ENCODE results near the gene GNB3. TPM values are rescaled to one million over a fixed set of nuclear protein-coding genes. Genes with fewer than 3 reads are reported as not detected.
"Not testable (repeated sequence)": the region's sequence is repeated elsewhere in the genome, so short reads cannot be mapped to it uniquely, and the experiment has no call there.

GNB3 gene
- total and polyA plus RNA-seq, 4 donors = 2.5 to 27.0 (median 8.5) TPM

GRCh38 chr12:6872073-6873048 is 31.6 kb downstream of the GNB3 start:
- 1% methylated on average over 35 of the region's 40 CpGs for WGBS (ENCODE audit: insufficient coverage)
- Histone ChIP-seq H3K4me1 (ENCODE audit: control insufficient read depth, insufficient read depth, low read length) (peaks cover 50% of the 10 kb centered on the region), H3K27ac (ENCODE audit: low read depth, low read length) (peak overlapping the region; percentile 76), H3K27me3 (ENCODE audit: control insufficient read depth, insufficient read depth, low read length) (no peaks in the 10 kb centered on the region), H3K36me3 (ENCODE audit: control insufficient read depth, insufficient read depth, low read length) (peaks cover 29% of the 10 kb centered on the region), H3K4me3 (ENCODE audit: low read depth, low read length) (peak overlapping the region; percentile 73), H3K9me3 (ENCODE audit: control insufficient read depth, insufficient read depth, low read length) (no peaks in the 10 kb centered on the region)
- peak in 5 of 6 donors; percentile 63 to 92 (median 68) for DNase-seq (ENCODE audit: low read depth in 4 of 6, low spot score in 6 of 6)

DNA sequence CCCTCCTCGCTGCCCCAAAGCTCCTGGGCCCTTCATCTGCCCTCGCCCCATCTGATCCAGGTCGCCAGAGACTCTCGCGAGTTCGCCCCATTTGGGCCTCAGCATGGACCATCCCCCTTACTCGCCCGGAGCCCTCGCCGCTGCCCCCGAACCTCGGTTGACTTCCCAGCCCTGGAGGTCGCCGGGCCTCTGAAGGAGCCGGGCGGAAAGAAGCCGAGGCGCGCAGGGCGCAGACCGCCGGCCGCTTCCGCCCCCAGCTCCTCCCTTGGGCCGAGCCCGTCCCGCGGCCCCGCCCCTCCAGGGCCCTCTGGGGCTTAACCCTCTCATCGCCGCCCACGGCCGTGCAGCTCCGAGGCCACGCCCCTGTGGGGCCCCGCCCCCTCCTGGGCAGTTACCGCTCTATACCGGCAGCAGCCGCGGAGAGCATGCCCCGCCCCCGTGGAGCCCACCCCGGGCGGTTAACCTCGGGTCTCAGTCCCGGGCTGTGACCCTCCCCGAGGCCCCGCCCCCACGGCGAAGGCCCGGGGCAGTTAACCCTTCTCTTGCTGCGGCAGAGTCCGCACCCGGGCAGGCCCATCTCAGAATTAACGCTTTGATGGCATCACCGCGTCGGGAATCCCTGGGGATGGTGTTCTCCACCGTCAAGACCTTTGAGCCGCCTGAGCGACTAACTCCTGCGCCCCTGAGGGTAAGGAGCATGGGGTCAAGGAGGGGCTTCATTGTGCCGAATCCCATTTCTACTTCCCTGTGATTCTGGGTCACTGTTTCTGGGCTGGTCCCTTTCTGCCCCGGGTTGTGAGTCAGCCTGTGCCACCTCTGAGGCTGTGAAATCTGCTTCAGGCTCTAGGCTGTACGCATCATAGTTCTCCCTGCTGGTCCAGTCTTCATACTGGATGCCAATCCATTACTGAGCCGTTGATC is 32.6 kb downstream of the GNB3 start, which contains the start of gene SPSB2:
SPSB2 (minus strand) TSS at position 210 of the 921 bp plus-strand sequence. CDS start 402 bp downstream, outside the sequence.
- WGBS (ENCODE audit: insufficient coverage) = under 1% methylated on average over 66 of the region's 66 CpGs
- no peaks in the 10 kb centered on the region for H3K9me3 ChIP-seq (ENCODE audit: control insufficient read depth, insufficient read depth, low read length)
- DNase-seq (ENCODE audit: low read depth in 4 of 6, low spot score in 6 of 6) = peak; percentile 75 to 98 (median 88)
- H3K27ac ChIP-seq (ENCODE audit: low read depth, low read length) = peak within 1 kb of the TSS; percentile 92
- H3K4me1 ChIP-seq (ENCODE audit: control insufficient read depth, insufficient read depth, low read length) = peaks cover 47% of the 10 kb centered on the region
- H3K36me3 ChIP-seq (ENCODE audit: control insufficient read depth, insufficient read depth, low read length) = peaks cover 29% of the 10 kb centered on the region
- H3K4me3 ChIP-seq (ENCODE audit: low read depth, low read length) = peak within 1 kb of the TSS; percentile 73
- no peaks in the 10 kb centered on the region for H3K27me3 ChIP-seq (ENCODE audit: control insufficient read depth, insufficient read depth, low read length)

GRCh38 chr12:6874015-6874368 is 33.3 kb downstream of the GNB3 start:
- WGBS (ENCODE audit: insufficient coverage) = 0% methylated on average over 2 of the region's 9 CpGs
- peaks cover 29% of the 10 kb centered on the region for H3K36me3 ChIP-seq (ENCODE audit: control insufficient read depth, insufficient read depth, low read length)
- H3K27ac ChIP-seq (ENCODE audit: low read depth, low read length) = peak overlapping the region; percentile 92
- H3K4me3 ChIP-seq (ENCODE audit: low read depth, low read length) = peak overlapping the region; percentile 73
- H3K27me3 ChIP-seq (ENCODE audit: control insufficient read depth, insufficient read depth, low read length); H3K9me3 ChIP-seq (ENCODE audit: control insufficient read depth, insufficient read depth, low read length); DNase-seq (ENCODE audit: low read depth in 4 of 6, low spot score in 6 of 6): not testable (repeated sequence)
- H3K4me1 ChIP-seq (ENCODE audit: control insufficient read depth, insufficient read depth, low read length) = peaks cover 40% of the 10 kb centered on the region

- H3K4me1 ChIP-seq (ENCODE audit: control insufficient read depth, insufficient read depth, low read length); DNase-seq (ENCODE audit: low read depth in 4 of 6, low spot score in 6 of 6); H3K27ac ChIP-seq (ENCODE audit: low read depth, low read length); H3K4me3 ChIP-seq (ENCODE audit: low read depth, low read length); H3K27me3 ChIP-seq (ENCODE audit: control insufficient read depth, insufficient read depth, low read length); H3K9me3 ChIP-seq (ENCODE audit: control insufficient read depth, insufficient read depth, low read length): not testable (repeated sequence)
- 85% methylated on average over 7 of the region's 11 CpGs for WGBS (ENCODE audit: insufficient coverage)
- peaks cover 16% of the 10 kb centered on the region for H3K36me3 ChIP-seq (ENCODE audit: control insufficient read depth, insufficient read depth, low read length)
Measured at GRCh38 chr12:6879824-6880223, 39.1 kb downstream of the GNB3 start.

GRCh38 chr12:6883252-6883651 is 42.5 kb downstream of the GNB3 start:
- Histone ChIP-seq H3K27ac (ENCODE audit: low read depth, low read length) (no peak overlapping the region), H3K4me1 (ENCODE audit: control insufficient read depth, insufficient read depth, low read length) (no peaks in the 10 kb centered on the region), H3K36me3 (ENCODE audit: control insufficient read depth, insufficient read depth, low read length) (peaks cover 16% of the 10 kb centered on the region), H3K4me3 (ENCODE audit: low read depth, low read length) (no peak overlapping the region), H3K9me3 (ENCODE audit: control insufficient read depth, insufficient read depth, low read length) (no peaks in the 10 kb centered on the region), H3K27me3 (ENCODE audit: control insufficient read depth, insufficient read depth, low read length) (no peaks in the 10 kb centered on the region)
- 100% methylated on average over 4 of the region's 5 CpGs for WGBS (ENCODE audit: insufficient coverage)
- DNase-seq (ENCODE audit: low read depth in 4 of 6, low spot score in 6 of 6) = no peak

DNA sequence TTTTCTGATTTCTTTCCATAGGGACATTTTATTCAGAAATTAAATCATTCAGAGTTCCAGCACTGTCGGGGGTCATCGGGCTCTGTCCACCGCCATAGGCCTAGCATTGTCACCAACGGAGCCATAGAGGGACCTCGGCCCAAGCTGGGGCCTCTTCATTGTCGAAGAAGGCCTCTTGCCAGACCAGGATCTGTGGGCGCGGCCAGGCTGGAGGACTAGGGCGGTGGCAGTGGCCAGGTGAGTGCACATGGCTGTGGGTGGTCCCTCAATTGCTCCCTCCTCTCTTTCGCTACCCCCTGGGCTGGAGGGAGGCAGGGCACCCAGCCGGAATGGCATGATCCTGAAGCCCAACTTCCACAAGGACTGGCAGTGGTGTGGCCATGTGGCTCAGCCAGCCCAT is 43.0 kb downstream of the GNB3 start:
- H3K4me3 ChIP-seq (ENCODE audit: low read depth, low read length) = no peak overlapping the region
- no peak for DNase-seq (ENCODE audit: low read depth in 4 of 6, low spot score in 6 of 6)
- H3K36me3 ChIP-seq (ENCODE audit: control insufficient read depth, insufficient read depth, low read length) = peaks cover 16% of the 10 kb centered on the region
- no peaks in the 10 kb centered on the region for H3K4me1 ChIP-seq (ENCODE audit: control insufficient read depth, insufficient read depth, low read length)
- no peak overlapping the region for H3K27ac ChIP-seq (ENCODE audit: low read depth, low read length)
- 95% methylated on average over 11 of the region's 11 CpGs for WGBS (ENCODE audit: insufficient coverage)
- H3K27me3 ChIP-seq (ENCODE audit: control insufficient read depth, insufficient read depth, low read length) = no peaks in the 10 kb centered on the region
- no peaks in the 10 kb centered on the region for H3K9me3 ChIP-seq (ENCODE audit: control insufficient read depth, insufficient read depth, low read length)

DNA sequence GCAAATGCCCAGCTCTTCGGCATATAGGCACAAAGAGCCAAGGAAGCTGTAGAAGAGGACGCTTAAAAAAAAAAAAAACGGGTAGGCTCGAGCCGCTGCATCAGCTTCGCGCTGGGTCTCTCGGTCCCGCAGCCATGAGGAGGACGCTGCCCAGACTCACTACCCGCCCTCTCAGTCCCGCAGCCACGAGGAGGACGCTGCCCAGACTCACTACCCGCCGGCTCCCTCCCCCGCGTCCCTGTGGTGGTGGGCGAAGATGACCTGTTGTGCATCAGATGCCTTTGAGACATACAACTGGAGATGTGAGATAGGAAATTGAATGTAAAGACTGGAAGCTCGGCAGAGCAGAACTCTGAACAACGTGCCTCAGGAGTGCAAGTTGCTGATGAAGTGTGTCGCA is 43.8 kb downstream of the GNB3 start:
- Histone ChIP-seq H3K9me3 (ENCODE audit: control insufficient read depth, insufficient read depth, low read length) (no peaks in the 10 kb centered on the region), H3K4me3 (ENCODE audit: low read depth, low read length) (no peak overlapping the region), H3K27me3 (ENCODE audit: control insufficient read depth, insufficient read depth, low read length) (no peaks in the 10 kb centered on the region), H3K27ac (ENCODE audit: low read depth, low read length) (no peak overlapping the region), H3K36me3 (ENCODE audit: control insufficient read depth, insufficient read depth, low read length) (peaks cover 13% of the 10 kb centered on the region), H3K4me1 (ENCODE audit: control insufficient read depth, insufficient read depth, low read length) (no peaks in the 10 kb centered on the region)
- DNase-seq (ENCODE audit: low read depth in 4 of 6, low spot score in 6 of 6) = no peak
- 66% methylated on average over 21 of the region's 22 CpGs for WGBS (ENCODE audit: insufficient coverage)

GRCh38 chr12:6886206-6886999 is 45.7 kb downstream of the GNB3 start:
- not testable (repeated sequence) for H3K27ac ChIP-seq (ENCODE audit: low read depth, low read length); H3K9me3 ChIP-seq (ENCODE audit: control insufficient read depth, insufficient read depth, low read length); DNase-seq (ENCODE audit: low read depth in 4 of 6, low spot score in 6 of 6); H3K27me3 ChIP-seq (ENCODE audit: control insufficient read depth, insufficient read depth, low read length); H3K4me1 ChIP-seq (ENCODE audit: control insufficient read depth, insufficient read depth, low read length); H3K4me3 ChIP-seq (ENCODE audit: low read depth, low read length)
- H3K36me3 ChIP-seq (ENCODE audit: control insufficient read depth, insufficient read depth, low read length) = peaks cover 13% of the 10 kb centered on the region
- 60% methylated on average over 2 of the region's 15 CpGs for WGBS (ENCODE audit: insufficient coverage)

GRCh38 chr12:6887460-6887859 is 46.7 kb downstream of the GNB3 start:
- DNase-seq (ENCODE audit: low read depth in 4 of 6, low spot score in 6 of 6) = no peak
- Histone ChIP-seq H3K36me3 (ENCODE audit: control insufficient read depth, insufficient read depth, low read length) (peaks cover 13% of the 10 kb centered on the region), H3K9me3 (ENCODE audit: control insufficient read depth, insufficient read depth, low read length) (no peaks in the 10 kb centered on the region), H3K4me1 (ENCODE audit: control insufficient read depth, insufficient read depth, low read length) (peaks cover 10% of the 10 kb centered on the region), H3K27me3 (ENCODE audit: control insufficient read depth, insufficient read depth, low read length) (no peaks in the 10 kb centered on the region), H3K4me3 (ENCODE audit: low read depth, low read length) (no peak overlapping the region), H3K27ac (ENCODE audit: low read depth, low read length) (no peak overlapping the region)
- 100% methylated on average over 2 of the region's 8 CpGs for WGBS (ENCODE audit: insufficient coverage)

Measured in spinal cord (tissue), 10 donors.